Panc1 (cell line): Measurements from ENCODE around the gene SCARF2.

Source experiments
- CTCF ChIP-seq: fragments of 450-650 bp; IDR thresholded peaks from 2 replicates; pipeline ENCODE4 v1.5.1; 2017; ENCODE audit warnings: mild to moderate bottlenecking
- POLR2AphosphoS5 ChIP-seq: IDR thresholded peaks from 2 replicates; pipeline ENCODE4 v1.6.1; 2012; ENCODE audit warnings: mild to moderate bottlenecking, low read depth, low read length, moderate library complexity
- TCF7L2 ChIP-seq: IDR thresholded peaks from 2 replicates; pipeline ENCODE4 v1.6.1; 2011; ENCODE audit warnings: mild to moderate bottlenecking, low read depth, low read length, inconsistent platforms

- TF ChIP-seq CTCF: no peak
- TF ChIP-seq TCF7L2: no peak
- TF ChIP-seq POLR2AphosphoS5: no peak
These were observed 37.5 kb upstream of the SCARF2 start for GRCh38 chr22:20475115-20475436.
